ENCODE measurements around the gene SH3RF2. TPM values are rescaled to one million over a fixed set of nuclear protein-coding genes. Genes with fewer than 3 reads are reported as not detected.

SH3RF2 gene
- total and polyA plus RNA-seq, 4 donors = 1.0 to 10.5 (median 4.9) TPM

DNA sequence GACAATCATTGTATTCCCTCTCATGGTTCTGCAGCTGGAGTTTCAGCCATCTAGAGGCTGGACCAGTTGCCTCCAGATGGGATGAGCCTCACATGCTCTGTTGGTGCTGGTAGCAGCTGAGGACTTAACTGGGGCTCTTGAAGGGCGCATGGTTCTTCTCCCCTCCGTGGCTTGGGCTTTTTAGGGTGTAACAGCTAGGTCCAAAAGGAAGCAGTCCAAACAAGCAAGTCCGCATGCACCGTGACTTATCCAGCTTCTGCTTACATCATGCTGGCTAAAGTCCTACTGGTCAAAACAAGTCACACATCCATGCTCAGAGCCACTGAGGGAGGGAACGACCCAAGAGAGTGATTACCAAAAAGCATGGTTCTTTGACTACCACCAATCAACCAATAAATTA lies 31.6 kb upstream of the SH3RF2 start:
- H3K27me3 ChIP-seq (ENCODE audit: control insufficient read depth in 4 of 4, insufficient read depth in 4 of 4, low read length in 3 of 4) = no peaks in the 10 kb centered on the region
- H3K4me1 ChIP-seq (ENCODE audit: control insufficient read depth in 4 of 4, insufficient read depth in 4 of 4, low read length in 3 of 4) = no peaks in the 10 kb centered on the region
- H3K4me3 ChIP-seq (ENCODE audit: low read depth in 1 of 3, low read length in 3 of 3) = no peak overlapping the region
- 86% methylated on average over 5 of the region's 5 CpGs for WGBS
- no peak overlapping the region for H3K27ac ChIP-seq (ENCODE audit: low read depth in 1 of 2, low read length in 2 of 2)
- H3K9me3 ChIP-seq (ENCODE audit: control insufficient read depth in 4 of 4, low read length in 3 of 4) = no peaks in the 10 kb centered on the region
- DNase-seq (ENCODE audit: low spot score) = no peak
- H3K9ac ChIP-seq (ENCODE audit: low read depth in 1 of 2, low read length in 2 of 2) = no peak overlapping the region
- H3K36me3 ChIP-seq (ENCODE audit: control insufficient read depth in 4 of 4, insufficient read depth in 3 of 4, low read depth in 1 of 4, low read length in 3 of 4) = no peaks in the 10 kb centered on the region
- TF ChIP-seq HNF4G (IDR thresholded peaks at IDR 0.05) (no peak), EGR1 (IDR thresholded peaks at IDR 0.05; ENCODE audit: low read depth in 2 of 2) (no peak), JUND (IDR thresholded peaks at IDR 0.05) (no peak), RAD21 (IDR thresholded peaks at IDR 0.05) (no peak), REST (IDR thresholded peaks at IDR 0.05) (no peak), FOXA1 (IDR thresholded peaks at IDR 0.05) (no peak), TAF1 (conservative IDR thresholded peaks at IDR 0.05) (no peak), SP1 (IDR thresholded peaks at IDR 0.05) (no peak), NR2F2 (IDR thresholded peaks at IDR 0.05) (no peak), GABPA (IDR thresholded peaks at IDR 0.05 in 1 of 2, conservative IDR thresholded peaks at IDR 0.05 in 1 of 2) (no peak), RXRA (IDR thresholded peaks at IDR 0.05) (no peak), YY1 (IDR thresholded peaks at IDR 0.05) (no peak), FOXA2 (IDR thresholded peaks at IDR 0.05) (no peak), HNF4A (conservative IDR thresholded peaks at IDR 0.05) (no peak), ATF3 (IDR thresholded peaks at IDR 0.05) (no peak)
- TF ChIP-seq, protein P1, sequence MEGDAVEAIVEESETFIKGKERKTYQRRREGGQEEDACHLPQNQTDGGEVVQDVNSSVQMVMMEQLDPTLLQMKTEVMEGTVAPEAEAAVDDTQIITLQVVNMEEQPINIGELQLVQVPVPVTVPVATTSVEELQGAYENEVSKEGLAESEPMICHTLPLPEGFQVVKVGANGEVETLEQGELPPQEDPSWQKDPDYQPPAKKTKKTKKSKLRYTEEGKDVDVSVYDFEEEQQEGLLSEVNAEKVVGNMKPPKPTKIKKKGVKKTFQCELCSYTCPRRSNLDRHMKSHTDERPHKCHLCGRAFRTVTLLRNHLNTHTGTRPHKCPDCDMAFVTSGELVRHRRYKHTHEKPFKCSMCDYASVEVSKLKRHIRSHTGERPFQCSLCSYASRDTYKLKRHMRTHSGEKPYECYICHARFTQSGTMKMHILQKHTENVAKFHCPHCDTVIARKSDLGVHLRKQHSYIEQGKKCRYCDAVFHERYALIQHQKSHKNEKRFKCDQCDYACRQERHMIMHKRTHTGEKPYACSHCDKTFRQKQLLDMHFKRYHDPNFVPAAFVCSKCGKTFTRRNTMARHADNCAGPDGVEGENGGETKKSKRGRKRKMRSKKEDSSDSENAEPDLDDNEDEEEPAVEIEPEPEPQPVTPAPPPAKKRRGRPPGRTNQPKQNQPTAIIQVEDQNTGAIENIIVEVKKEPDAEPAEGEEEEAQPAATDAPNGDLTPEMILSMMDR (IDR thresholded peaks at IDR 0.05; ENCODE audit: low read depth, low read length, missing input control) = no peak
- TF ChIP-seq, protein P2, sequence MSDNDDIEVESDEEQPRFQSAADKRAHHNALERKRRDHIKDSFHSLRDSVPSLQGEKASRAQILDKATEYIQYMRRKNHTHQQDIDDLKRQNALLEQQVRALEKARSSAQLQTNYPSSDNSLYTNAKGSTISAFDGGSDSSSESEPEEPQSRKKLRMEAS (IDR thresholded peaks at IDR 0.05) = no peak
- TF ChIP-seq, protein P3, sequence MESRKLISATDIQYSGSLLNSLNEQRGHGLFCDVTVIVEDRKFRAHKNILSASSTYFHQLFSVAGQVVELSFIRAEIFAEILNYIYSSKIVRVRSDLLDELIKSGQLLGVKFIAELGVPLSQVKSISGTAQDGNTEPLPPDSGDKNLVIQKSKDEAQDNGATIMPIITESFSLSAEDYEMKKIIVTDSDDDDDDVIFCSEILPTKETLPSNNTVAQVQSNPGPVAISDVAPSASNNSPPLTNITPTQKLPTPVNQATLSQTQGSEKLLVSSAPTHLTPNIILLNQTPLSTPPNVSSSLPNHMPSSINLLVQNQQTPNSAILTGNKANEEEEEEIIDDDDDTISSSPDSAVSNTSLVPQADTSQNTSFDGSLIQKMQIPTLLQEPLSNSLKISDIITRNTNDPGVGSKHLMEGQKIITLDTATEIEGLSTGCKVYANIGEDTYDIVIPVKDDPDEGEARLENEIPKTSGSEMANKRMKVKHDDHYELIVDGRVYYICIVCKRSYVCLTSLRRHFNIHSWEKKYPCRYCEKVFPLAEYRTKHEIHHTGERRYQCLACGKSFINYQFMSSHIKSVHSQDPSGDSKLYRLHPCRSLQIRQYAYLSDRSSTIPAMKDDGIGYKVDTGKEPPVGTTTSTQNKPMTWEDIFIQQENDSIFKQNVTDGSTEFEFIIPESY (IDR thresholded peaks at IDR 0.05) = no peak

Measured in liver (tissue), 9 donors.